Peyer's patch (tissue), 4 donors: ENCODE measurements around the gene PLXDC1. TPM values are rescaled to one million over a fixed set of nuclear protein-coding genes. Genes with fewer than 3 reads are reported as not detected.

Source experiments
- DNase-seq, 3 donors: peaks; one replicate each; pipeline ENCODE4 v3.0.0-alpha.2; 2017 to 2019
- H3K27ac ChIP-seq, 4 donors: fragments of 200-600 bp; sonication (generic); one replicate each; pipeline ENCODE4 v1.5.1; 2016 to 2019
- H3K27me3 ChIP-seq, 2 donors: fragments of 200-600 bp; sonication (generic); one replicate each; pipeline ENCODE4 v1.5.1; 2019
- H3K36me3 ChIP-seq, 3 donors: fragments of 200-600 bp; sonication (generic); one replicate each; pipeline ENCODE4 v1.5.1; 2016 to 2019
- H3K4me1 ChIP-seq, 4 donors: fragments of 200-600 bp; sonication (generic); one replicate each; pipeline ENCODE4 v1.5.1; 2016 to 2019
- H3K4me3 ChIP-seq, 4 donors: fragments of 200-600 bp; sonication (generic); 1 replicate in 3 of 4; 2 replicates in 1 of 4; pipeline ENCODE4 v1.5.1; 2016 to 2019; ENCODE audit warnings: mild to moderate bottlenecking in 1 of 4
- H3K9me3 ChIP-seq, 4 donors: fragments of 200-600 bp; sonication (generic); one replicate each; pipeline ENCODE4 v1.5.1; 2016 to 2019; ENCODE audit warnings: mild to moderate bottlenecking in 1 of 4
- POLR2A ChIP-seq, 2 donors: fragments of 450-650 bp; IDR thresholded peaks; one replicate each; pipeline ENCODE4 v1.5.1; 2017; ENCODE audit warnings: antibody characterized with exemption in 2 of 2, mild to moderate bottlenecking in 2 of 2, moderate library complexity in 2 of 2
- total RNA-seq, 4 donors: library from RNA; depleted of rRNA; stranded (reverse); fragments of >200 nt; gene quantifications; one replicate each; pipeline ENCODE4 v1.1.0, GENCODE V29; 2016
- TF ChIP-seq, protein P1 (sequence below), 6 experiments: fragments of 450-650 bp in 4 of 6; fragments of 200-600 bp in 2 of 6; sonication (generic) in 1 of 6; IDR thresholded peaks; one replicate each; pipeline ENCODE4 v1.5.1; 2017 to 2019; ENCODE audit warnings: antibody characterized with exemption in 6 of 6, mild to moderate bottlenecking in 3 of 6, moderate library complexity in 1 of 6

The PLXDC1 gene
- total RNA-seq, 4 donors from 2014 or later: 14.5 to 34.7 (median 18.2) TPM

DNA sequence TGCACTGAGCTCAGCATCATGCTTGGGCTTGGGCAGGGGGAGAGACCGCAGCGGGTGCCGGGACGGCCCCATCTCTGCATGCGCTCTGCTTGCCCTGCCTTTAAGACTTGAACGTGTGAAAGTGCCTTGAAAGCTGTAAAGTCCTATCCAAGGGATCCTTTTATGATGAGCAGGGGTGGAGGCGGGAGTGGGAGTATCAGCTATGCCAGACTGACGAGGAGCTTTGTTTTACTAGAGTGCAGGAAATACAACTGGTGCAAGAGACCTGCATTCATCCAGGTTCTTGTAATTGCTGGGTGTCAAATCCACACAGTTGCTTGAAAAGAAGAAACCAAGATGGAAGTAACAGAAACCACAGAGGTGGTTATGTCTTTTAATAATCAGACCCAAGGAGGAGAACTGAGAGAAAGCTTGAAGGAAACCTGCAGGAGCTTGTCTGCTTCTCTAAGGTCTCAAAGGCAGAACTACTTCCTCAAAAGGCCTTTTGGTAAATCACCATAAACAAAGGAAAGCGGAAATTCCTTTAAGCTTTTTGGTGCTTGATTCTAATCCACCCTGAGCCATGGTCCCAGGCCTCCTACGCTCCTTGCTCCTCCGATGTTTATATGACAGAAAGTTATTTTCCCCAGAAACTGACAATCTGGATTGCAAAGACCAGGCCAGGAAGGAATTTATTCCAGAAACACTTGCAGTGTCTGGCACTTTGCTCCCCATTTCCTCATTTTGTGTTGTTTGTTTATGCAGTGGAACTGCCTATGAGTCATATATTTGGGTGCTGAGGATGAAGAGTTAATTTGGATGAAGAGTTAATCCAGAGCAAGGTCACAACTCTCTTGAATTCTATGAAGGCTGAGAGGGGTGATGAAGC, 132.9 kb downstream of the PLXDC1 start:
- no peak for DNase-seq
- Histone ChIP-seq H3K4me3 (no peak overlapping the region), H3K36me3 (no peaks in the 10 kb centered on the region), H3K27ac (peak overlapping the region; percentile 9 to 66 (median 36)), H3K27me3 (no peaks in the 10 kb centered on the region), H3K9me3 (no peaks in the 10 kb centered on the region), H3K4me1 (peaks cover 0 to 5% (median 0%) of the 10 kb centered on the region in 4 donors)
- TF ChIP-seq POLR2A (IDR thresholded peaks at IDR 0.05): no peak
- TF ChIP-seq, protein P1, sequence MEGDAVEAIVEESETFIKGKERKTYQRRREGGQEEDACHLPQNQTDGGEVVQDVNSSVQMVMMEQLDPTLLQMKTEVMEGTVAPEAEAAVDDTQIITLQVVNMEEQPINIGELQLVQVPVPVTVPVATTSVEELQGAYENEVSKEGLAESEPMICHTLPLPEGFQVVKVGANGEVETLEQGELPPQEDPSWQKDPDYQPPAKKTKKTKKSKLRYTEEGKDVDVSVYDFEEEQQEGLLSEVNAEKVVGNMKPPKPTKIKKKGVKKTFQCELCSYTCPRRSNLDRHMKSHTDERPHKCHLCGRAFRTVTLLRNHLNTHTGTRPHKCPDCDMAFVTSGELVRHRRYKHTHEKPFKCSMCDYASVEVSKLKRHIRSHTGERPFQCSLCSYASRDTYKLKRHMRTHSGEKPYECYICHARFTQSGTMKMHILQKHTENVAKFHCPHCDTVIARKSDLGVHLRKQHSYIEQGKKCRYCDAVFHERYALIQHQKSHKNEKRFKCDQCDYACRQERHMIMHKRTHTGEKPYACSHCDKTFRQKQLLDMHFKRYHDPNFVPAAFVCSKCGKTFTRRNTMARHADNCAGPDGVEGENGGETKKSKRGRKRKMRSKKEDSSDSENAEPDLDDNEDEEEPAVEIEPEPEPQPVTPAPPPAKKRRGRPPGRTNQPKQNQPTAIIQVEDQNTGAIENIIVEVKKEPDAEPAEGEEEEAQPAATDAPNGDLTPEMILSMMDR (IDR thresholded peaks at IDR 0.05): no peak

DNA sequence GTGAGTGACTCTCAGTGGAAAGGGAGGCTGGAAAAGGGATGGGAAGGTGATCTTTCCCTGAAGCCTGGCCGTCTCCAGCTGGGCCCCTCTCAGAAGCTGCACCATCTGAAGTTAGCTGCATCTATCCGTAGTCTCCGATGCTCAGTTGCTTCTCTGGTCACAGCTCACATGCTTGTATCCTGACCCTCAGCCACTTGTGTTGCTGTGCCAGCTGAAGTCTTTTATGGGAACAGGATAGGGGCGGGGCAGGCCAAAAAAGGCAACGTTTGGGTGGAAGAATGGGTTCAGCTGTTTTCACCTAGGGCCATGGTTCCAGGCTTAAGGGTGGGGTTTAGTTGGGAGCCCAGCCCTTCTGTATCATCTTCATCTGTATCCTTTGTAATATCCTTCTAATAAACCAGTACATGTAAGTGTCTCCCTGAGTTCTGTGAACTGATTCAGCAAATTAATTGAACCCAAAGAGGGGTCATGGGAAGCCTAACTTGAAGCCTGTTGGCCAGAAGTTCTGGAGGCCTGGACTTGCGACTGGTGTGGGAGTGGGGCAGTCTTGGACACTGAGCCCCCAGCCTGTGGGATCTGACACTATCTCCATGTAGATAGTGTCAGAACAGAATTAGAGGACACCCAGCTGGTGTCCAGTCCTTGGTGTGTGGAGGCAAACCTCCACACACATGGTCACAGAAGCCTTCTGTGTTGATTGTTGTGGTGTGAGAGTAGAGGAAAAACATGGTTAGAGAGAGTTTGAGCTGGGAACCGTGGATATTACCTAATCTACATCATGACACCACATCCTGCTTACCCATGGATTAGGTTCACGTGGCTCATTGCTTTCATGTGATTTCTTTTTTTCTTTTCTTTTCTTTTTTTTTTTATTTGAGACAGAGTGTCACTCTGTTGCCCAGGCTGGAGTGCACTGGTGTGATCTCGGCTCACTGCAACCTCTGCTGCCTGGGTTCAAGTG, 135.0 kb downstream of the PLXDC1 start:
- Histone ChIP-seq H3K9me3 (no peaks in the 10 kb centered on the region), H3K36me3 (no peaks in the 10 kb centered on the region), H3K4me1 (peaks cover 0 to 5% (median 0%) of the 10 kb centered on the region in 4 donors), H3K27me3 (no peaks in the 10 kb centered on the region), H3K4me3 (no peak overlapping the region), H3K27ac (peak overlapping the region in 2 of 4 donors; percentile 10 to 25)
- no peak for DNase-seq
- no peak for TF ChIP-seq POLR2A (IDR thresholded peaks at IDR 0.05)
- TF ChIP-seq, protein P1 (IDR thresholded peaks at IDR 0.05): no peak

DNA sequence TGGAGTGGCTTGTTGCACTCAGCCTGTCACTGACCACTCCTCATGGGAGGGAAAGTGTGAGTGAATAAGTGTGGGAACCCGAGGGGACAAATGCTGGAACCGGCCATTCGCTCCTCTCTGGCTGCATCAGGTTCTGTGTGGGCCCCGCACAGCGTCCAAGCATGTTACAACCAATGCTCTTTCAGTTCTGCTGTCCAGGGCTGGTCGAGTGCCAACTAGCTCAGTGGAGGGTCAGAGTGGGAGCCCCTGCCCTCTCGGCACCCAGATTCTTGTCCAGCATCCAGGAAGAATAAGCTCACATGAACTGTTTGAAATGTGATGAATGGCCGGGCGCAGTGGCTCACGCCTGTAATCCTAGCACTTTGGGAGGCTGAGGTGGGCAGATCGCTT, 135.9 kb downstream of the PLXDC1 start:
- H3K27ac ChIP-seq: peak overlapping the region in 1 of 4 donors; percentile 30
- DNase-seq: no peak
- TF ChIP-seq POLR2A (IDR thresholded peaks at IDR 0.05): no peak
- TF ChIP-seq, protein P1 (IDR thresholded peaks at IDR 0.05): no peak
- no peaks in the 10 kb centered on the region for H3K36me3 ChIP-seq
- no peaks in the 10 kb centered on the region for H3K27me3 ChIP-seq
- H3K4me3 ChIP-seq: no peak overlapping the region
- H3K4me1 ChIP-seq: peaks cover 0 to 5% (median 0%) of the 10 kb centered on the region in 4 donors
- H3K9me3 ChIP-seq: no peaks in the 10 kb centered on the region

DNA sequence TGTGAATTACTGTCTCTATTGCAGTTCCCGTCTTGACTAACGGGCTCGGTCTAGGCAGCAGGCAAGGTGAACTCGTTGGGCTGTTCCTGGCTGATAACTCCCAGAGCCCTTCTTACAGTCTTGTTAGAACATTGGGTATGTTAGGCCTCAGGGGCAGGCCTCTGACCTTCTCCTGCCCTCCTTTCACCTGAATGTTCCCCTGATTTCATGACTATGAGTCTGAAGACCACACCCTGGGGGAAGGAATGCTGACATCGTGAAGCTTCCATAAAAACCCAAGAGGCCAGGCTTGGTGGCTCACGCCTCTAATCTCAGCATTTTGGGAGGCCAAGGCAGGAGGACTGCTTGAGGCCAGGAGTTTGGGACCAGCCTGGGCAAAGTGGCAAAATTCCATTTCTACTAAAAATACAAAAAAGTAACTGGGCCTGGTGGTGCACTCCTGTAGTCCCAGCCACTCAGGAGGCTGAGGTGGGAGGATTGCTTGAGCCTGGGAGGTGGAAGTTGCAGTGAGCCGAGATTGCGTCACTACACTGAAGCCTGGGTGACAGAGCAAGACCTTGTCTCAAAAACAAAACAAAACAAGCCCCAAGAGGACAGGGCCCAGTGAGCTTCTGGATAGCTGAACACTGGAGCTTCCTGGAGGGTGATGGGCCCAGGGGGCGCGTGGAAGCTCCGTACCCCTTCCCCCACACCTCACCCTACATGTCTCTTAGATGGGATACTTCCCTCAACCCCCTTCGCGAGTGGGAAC, 136.5 kb downstream of the PLXDC1 start:
- Histone ChIP-seq H3K4me3 (no peak overlapping the region), H3K36me3 (no peaks in the 10 kb centered on the region), H3K4me1 (peaks cover 0 to 5% (median 0%) of the 10 kb centered on the region in 4 donors), H3K9me3 (no peaks in the 10 kb centered on the region), H3K27ac (peak overlapping the region in 1 of 4 donors; percentile 30), H3K27me3 (no peaks in the 10 kb centered on the region)
- no peak for DNase-seq
- TF ChIP-seq, protein P1 (IDR thresholded peaks at IDR 0.05): no peak
- TF ChIP-seq POLR2A (IDR thresholded peaks at IDR 0.05): no peak
